Hematopoietic multipotent progenitor cell treated with erythropoietin and hydrocortisone succinate and interleukin-3 and kit ligand, for 15 days (in vitro differentiated cells): Measurements from ENCODE around the gene BEST1.

Experiments used
- DNase-seq: peaks from one replicate; pipeline ENCODE4 v3.0.0-alpha.2; 2015; ENCODE audit warnings: low spot score

Gene BEST1

GRCh38 chr11:61964666-61965271 is 14.6 kb downstream of the BEST1 start:
- DNase-seq: peak; percentile 67

GRCh38 chr11:61966734-61967115 is 16.6 kb downstream of the BEST1 start:
- peak; percentile 82 for DNase-seq

GRCh38 chr11:61967116-61967923 is 17.2 kb downstream of the BEST1 start, which contains the start of gene FTH1:
TSS of gene FTH1 (minus strand) at chr11:61967634. CDS start at chr11:61967425, 209 bp downstream.
- DNase-seq: peak; percentile 86

GRCh38 chr11:61967924-61968757 is 18.0 kb downstream of the BEST1 start:
- peak; percentile 63 for DNase-seq

- DNase-seq: no peak
Measured at GRCh38 chr11:61968758-61969390, 18.7 kb downstream of the BEST1 start.

GRCh38 chr11:61969391-61969758 is 19.2 kb downstream of the BEST1 start:
- DNase-seq: no peak

- peak; percentile 39 for DNase-seq
Measured at GRCh38 chr11:61969838-61970662, 19.9 kb downstream of the BEST1 start.

GRCh38 chr11:61971248-61972111 is 21.3 kb downstream of the BEST1 start:
- DNase-seq: peak; percentile 93

GRCh38 chr11:61972112-61972671 is 22.0 kb downstream of the BEST1 start:
- DNase-seq: peak; percentile 57

- DNase-seq: peak; percentile 38
Measured at GRCh38 chr11:61972672-61973475, 22.7 kb downstream of the BEST1 start.

GRCh38 chr11:61973476-61974162 is 23.5 kb downstream of the BEST1 start:
- no peak for DNase-seq

- DNase-seq: no peak
Measured at GRCh38 chr11:61974766-61975631, 24.8 kb downstream of the BEST1 start.

GRCh38 chr11:61975638-61976419 is 25.7 kb downstream of the BEST1 start:
- no peak for DNase-seq

GRCh38 chr11:61976420-61976800 is 26.3 kb downstream of the BEST1 start:
- no peak for DNase-seq

- DNase-seq: no peak
Measured at GRCh38 chr11:61976813-61977475, 26.8 kb downstream of the BEST1 start.
